Ovary (tissue), 3 donors: ENCODE results near the gene SH3RF1.

Source experiments
- EP300 ChIP-seq: sonication (generic); formaldehyde crosslinking; IDR thresholded peaks from one replicate; pipeline ENCODE4 v1.6.1; 2017; ENCODE audit warnings: antibody characterized with exemption
- POLR2A ChIP-seq: fragments of 450-650 bp; IDR thresholded peaks from one replicate; pipeline ENCODE4 v1.6.1; 2017; ENCODE audit warnings: antibody characterized with exemption, mild to moderate bottlenecking, moderate library complexity
- TF ChIP-seq, protein P1 (sequence below), 3 donors: fragments of 450-650 bp in 2 of 3; fragments of 200-600 bp in 1 of 3; IDR thresholded peaks; one replicate each; pipeline versions ENCODE4 v1.5.1 to v1.8.0; 2016 to 2022; ENCODE audit warnings: antibody characterized with exemption in 3 of 3, mild to moderate bottlenecking in 1 of 3
- donor health status: DM: no; HTN: no; CAD: no.

DNA sequence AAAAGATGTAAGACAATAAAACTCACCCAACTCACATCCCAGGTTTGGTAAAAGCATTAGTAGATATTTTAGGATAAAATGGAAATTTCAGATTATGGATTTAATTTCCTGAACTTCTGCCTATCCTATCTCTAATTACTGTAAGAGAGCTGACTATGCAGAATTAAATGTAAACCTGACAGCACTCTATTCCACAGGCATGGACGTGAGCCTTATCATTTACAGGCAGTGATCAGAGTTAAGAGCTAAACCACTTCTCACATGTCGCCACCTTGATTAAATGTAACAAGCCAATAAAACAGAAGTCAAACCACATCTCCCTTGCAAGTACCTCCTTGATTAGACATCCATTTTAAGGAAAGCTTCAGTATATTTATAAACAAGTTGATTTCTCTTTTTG is 163.2 kb downstream of the SH3RF1 start:
- TF ChIP-seq, protein P1, sequence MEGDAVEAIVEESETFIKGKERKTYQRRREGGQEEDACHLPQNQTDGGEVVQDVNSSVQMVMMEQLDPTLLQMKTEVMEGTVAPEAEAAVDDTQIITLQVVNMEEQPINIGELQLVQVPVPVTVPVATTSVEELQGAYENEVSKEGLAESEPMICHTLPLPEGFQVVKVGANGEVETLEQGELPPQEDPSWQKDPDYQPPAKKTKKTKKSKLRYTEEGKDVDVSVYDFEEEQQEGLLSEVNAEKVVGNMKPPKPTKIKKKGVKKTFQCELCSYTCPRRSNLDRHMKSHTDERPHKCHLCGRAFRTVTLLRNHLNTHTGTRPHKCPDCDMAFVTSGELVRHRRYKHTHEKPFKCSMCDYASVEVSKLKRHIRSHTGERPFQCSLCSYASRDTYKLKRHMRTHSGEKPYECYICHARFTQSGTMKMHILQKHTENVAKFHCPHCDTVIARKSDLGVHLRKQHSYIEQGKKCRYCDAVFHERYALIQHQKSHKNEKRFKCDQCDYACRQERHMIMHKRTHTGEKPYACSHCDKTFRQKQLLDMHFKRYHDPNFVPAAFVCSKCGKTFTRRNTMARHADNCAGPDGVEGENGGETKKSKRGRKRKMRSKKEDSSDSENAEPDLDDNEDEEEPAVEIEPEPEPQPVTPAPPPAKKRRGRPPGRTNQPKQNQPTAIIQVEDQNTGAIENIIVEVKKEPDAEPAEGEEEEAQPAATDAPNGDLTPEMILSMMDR (IDR thresholded peaks at IDR 0.05): no peak
- no peak for TF ChIP-seq EP300
- TF ChIP-seq POLR2A: no peak
